SU-DHL-6 (cell line): ENCODE data around the gene ADNP2.

Experiments used
- H2AFZ ChIP-seq: fragments of 200-600 bp; sonication (generic); 2 replicates; pipeline ENCODE4 v1.6.1; 2014; ENCODE audit warnings: low read depth, mild to moderate bottlenecking, moderate library complexity, mixed read lengths, antibody characterized with exemption, low read length; ENCODE audit not compliant: severe bottlenecking
- H3F3A ChIP-seq: fragments of 200-600 bp; shearing (Covaris generic); 2 replicates; pipeline ENCODE4 v1.6.0; 2016; ENCODE audit warnings: antibody characterized with exemption, mild to moderate bottlenecking; ENCODE audit not compliant: insufficient read depth
- H3K27ac ChIP-seq: fragments of 200-600 bp; sonication (generic); 2 replicates; pipeline ENCODE4 v1.5.1; 2016; ENCODE audit warnings: low read depth, mild to moderate bottlenecking, low read length, moderate library complexity, mixed read lengths
- H3K27me3 ChIP-seq: fragments of 200-600 bp; sonication (generic), shearing (Covaris generic); 2 replicates; pipeline ENCODE4 v1.6.0; 2014; ENCODE audit warnings: mild to moderate bottlenecking, low read length
- H3K36me3 ChIP-seq: fragments of 200-600 bp; sonication (generic); 2 replicates; pipeline ENCODE4 v1.6.1; 2014; ENCODE audit warnings: mild to moderate bottlenecking, low read length, mixed read lengths
- H3K4me2 ChIP-seq: fragments of 300-600, 200-600 bp; shearing (Covaris generic), sonication (generic); 2 replicates; pipeline ENCODE4 v1.6.0; 2014; ENCODE audit warnings: low read length, low read depth, mild to moderate bottlenecking; ENCODE audit not compliant: poor library complexity, severe bottlenecking
- H3K4me3 ChIP-seq: fragments of 200-600 bp; sonication (generic); 2 replicates; pipeline ENCODE4 v1.5.1; 2014; ENCODE audit warnings: antibody characterized with exemption, low read length, mild to moderate bottlenecking, mixed read lengths; ENCODE audit not compliant: insufficient read depth, poor library complexity, severe bottlenecking
- H3K79me2 ChIP-seq: fragments of 200-600 bp; sonication (generic); 2 replicates; pipeline ENCODE4 v1.6.1; 2014; ENCODE audit warnings: mild to moderate bottlenecking, low read length, moderate library complexity; ENCODE audit not compliant: insufficient read depth
- H3K9ac ChIP-seq: fragments of 200-600 bp; sonication (generic); 2 replicates; pipeline ENCODE4 v1.7.0; 2014; ENCODE audit warnings: mild to moderate bottlenecking, low read length
- H3K9me2 ChIP-seq: fragments of 200-600 bp; sonication (generic); replicated peaks from 2 replicates; pipeline ENCODE4 v1.6.1; 2014; ENCODE audit warnings: low read length; ENCODE audit not compliant: insufficient read depth
- H3K9me3 ChIP-seq: fragments of 200-600 bp; sonication (generic); 2 replicates; pipeline ENCODE4 v1.6.1; 2014; ENCODE audit warnings: low read length, mixed read lengths; ENCODE audit not compliant: insufficient read depth
- H4K20me1 ChIP-seq: fragments of 200-600 bp; sonication (generic); 2 replicates; pipeline ENCODE4 v1.6.1; 2014; ENCODE audit warnings: low read depth, mild to moderate bottlenecking, antibody characterized with exemption, low read length, moderate library complexity, mixed read lengths
- EZH2phosphoT487 ChIP-seq: fragments of 200-600 bp; sonication (generic), shearing (Covaris generic); conservative IDR thresholded peaks from 2 replicates; pipeline ENCODE4 v1.6.1; 2018; ENCODE audit warnings: mild to moderate bottlenecking, antibody characterized with exemption, low read length, moderate library complexity, mixed read lengths
- TF ChIP-seq, protein P1 (sequence below): fragments of 200-600 bp; sonication (generic); IDR thresholded peaks from one replicate; pipeline ENCODE4 v1.5.1; 2017; ENCODE audit warnings: antibody characterized with exemption, mild to moderate bottlenecking, low read length, moderate library complexity; ENCODE audit not compliant: insufficient read depth, poor library complexity, severe bottlenecking

The ADNP2 gene

DNA sequence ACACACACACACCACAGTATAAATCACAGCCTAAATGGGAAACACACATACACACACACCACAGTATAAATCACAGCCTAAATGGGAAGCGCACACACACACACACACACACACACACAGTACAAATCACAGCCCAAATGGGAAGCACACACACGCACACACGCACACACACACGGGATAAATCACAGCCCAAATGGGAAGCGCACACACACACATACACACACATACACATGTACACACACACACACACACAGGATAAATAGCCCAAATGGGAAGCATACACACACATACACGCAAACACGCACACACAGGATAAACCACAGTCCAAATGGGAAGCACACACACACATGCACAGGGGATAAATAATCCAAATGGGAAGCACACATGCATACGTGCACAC is 68.1 kb downstream of the ADNP2 start:
- TF ChIP-seq EZH2phosphoT487, result no peak
- TF ChIP-seq, protein P1, sequence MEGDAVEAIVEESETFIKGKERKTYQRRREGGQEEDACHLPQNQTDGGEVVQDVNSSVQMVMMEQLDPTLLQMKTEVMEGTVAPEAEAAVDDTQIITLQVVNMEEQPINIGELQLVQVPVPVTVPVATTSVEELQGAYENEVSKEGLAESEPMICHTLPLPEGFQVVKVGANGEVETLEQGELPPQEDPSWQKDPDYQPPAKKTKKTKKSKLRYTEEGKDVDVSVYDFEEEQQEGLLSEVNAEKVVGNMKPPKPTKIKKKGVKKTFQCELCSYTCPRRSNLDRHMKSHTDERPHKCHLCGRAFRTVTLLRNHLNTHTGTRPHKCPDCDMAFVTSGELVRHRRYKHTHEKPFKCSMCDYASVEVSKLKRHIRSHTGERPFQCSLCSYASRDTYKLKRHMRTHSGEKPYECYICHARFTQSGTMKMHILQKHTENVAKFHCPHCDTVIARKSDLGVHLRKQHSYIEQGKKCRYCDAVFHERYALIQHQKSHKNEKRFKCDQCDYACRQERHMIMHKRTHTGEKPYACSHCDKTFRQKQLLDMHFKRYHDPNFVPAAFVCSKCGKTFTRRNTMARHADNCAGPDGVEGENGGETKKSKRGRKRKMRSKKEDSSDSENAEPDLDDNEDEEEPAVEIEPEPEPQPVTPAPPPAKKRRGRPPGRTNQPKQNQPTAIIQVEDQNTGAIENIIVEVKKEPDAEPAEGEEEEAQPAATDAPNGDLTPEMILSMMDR, result no peak
- H3K9me3 ChIP-seq, result no peaks in the 10 kb centered on the region
- no peaks in the 10 kb centered on the region for H3F3A ChIP-seq
- H3K4me2 ChIP-seq, result no peak overlapping the region
- no peaks in the 10 kb centered on the region for H3K9me2 ChIP-seq
- no peaks in the 10 kb centered on the region for H3K36me3 ChIP-seq
- no peak overlapping the region for H3K4me3 ChIP-seq
- H3K27ac ChIP-seq, result no peak overlapping the region
- H3K27me3 ChIP-seq, result no peaks in the 10 kb centered on the region
- no peak overlapping the region for H2AFZ ChIP-seq
- no peaks in the 10 kb centered on the region for H4K20me1 ChIP-seq
- H3K79me2 ChIP-seq, result no peaks in the 10 kb centered on the region
- no peak overlapping the region for H3K9ac ChIP-seq

DNA sequence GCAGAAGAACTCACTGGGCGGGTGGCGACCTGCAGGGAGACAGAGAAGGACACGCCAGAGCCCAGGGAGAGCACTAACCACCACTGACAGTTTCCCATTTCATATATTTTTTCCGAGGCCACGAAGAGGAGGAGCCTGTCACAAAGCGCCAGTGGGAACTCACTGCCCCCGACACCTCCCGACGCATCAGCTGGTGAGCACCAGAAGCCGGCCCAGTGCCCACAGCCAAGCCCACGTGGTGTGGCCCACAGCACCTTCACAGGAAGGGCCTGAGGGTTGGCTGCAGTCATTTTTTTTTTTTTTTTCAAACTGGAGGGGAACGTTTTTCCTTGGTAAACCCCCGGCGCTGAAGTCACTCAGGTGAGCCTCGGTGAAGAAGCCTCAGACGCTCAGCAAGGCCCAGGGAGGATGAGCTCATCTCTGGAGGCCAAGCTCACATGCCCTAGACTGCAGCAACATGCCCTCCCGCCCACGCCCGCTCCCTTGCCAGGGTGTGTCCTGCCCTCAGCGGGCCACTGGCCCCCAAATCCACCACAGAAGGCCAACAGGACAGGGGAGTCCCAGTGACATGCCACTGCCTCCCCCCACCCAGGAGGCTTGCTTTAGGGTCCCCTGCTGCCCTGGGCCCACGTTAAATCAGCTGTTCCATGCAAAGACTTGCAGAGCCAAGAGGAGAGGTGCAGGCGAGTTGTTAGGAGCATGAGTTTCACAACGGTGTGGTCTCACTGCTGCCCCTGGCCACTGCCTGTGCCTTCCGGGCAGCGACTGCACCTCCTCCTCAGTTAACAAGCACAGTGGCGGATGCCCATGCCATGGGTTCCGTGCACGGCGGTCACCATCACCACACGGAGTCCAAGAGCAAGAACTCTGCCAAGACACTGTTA is 70.1 kb downstream of the ADNP2 start:
- Histone ChIP-seq H3K4me2 (no peak overlapping the region), H3K79me2 (no peaks in the 10 kb centered on the region), H3K9me2 (no peaks in the 10 kb centered on the region), H2AFZ (no peak overlapping the region), H3K9me3 (no peaks in the 10 kb centered on the region), H3K27me3 (no peaks in the 10 kb centered on the region), H3K36me3 (no peaks in the 10 kb centered on the region), H3F3A (no peaks in the 10 kb centered on the region), H3K4me3 (no peak overlapping the region), H4K20me1 (no peaks in the 10 kb centered on the region), H3K27ac (no peak overlapping the region), H3K9ac (no peak overlapping the region)
- TF ChIP-seq, protein P1, result no peak
- TF ChIP-seq EZH2phosphoT487, result no peak

DNA sequence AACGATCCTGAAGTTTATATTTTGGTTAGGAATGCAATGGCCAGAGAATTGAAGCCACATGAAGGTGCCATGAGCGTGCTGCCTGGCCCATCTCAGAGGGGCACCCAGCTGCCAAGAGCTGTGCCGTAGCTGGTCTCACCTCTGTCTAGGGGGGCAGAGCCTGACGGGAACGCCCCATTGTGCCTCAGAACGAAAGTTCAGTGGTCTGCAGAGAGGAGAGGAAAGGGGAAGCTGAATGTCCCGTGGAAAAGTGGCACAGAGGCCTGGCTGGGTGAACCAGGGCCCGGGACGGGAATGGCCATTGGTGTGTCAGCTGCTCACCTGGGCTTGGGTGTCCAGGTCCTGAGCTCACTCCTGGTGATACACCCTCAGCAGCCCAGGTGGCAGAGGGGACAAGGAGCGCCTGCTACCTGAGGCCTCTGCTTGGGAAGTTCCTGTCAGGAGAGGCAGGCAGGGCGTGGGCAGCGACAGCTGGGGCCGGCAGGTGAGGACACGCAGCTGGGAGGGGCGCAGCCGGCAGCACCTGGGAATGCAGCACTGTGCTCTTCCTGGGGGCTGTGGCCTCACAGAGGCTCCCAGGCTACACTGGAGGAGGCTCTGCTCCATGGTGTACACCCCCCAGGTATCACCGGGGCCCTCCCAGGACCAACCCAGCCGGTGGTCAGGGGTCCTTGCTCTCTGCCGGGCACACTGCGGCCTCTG is 70.9 kb downstream of the ADNP2 start:
- TF ChIP-seq EZH2phosphoT487, result no peak
- TF ChIP-seq, protein P1, result no peak
- Histone ChIP-seq H3K27ac (no peak overlapping the region), H3K4me3 (no peak overlapping the region), H3K9me3 (no peaks in the 10 kb centered on the region), H3K9me2 (no peaks in the 10 kb centered on the region), H3K4me2 (no peak overlapping the region), H3K79me2 (no peaks in the 10 kb centered on the region), H3K36me3 (no peaks in the 10 kb centered on the region), H3K9ac (no peak overlapping the region), H4K20me1 (no peaks in the 10 kb centered on the region), H3F3A (no peaks in the 10 kb centered on the region), H2AFZ (no peak overlapping the region), H3K27me3 (no peaks in the 10 kb centered on the region)
